DMS 273 (cell line): ENCODE results near the gene CTNNBIP1.

Experiments used
- DNase-seq: peaks from one replicate; lab custom pipeline; 2025; ENCODE audit not compliant: unreplicated experiment; lab: John Stamatoyannopoulos, UW

Gene CTNNBIP1

GRCh38 chr1:9881838-9882249, 28.2 kb downstream of the CTNNBIP1 start:
- no peak for DNase-seq

DNA sequence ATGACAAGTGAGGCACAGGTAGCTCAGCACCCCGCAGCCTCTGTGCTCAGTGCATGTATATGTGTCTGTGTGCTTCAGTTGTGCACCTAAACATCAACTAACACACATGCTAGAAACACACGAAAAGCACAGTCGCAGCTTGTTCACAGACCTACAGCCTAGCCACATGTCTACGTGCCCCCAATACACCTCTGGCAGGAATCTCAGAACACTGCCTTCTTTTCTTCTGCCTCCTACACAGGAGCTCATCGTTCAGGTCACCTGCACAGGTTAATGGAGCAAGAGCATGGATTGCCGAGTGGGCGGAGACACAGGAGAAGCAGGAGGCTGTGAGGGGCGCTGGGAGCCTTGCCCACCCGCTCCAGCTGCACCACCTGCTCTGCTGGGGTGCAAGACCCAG, 31.7 kb downstream of the CTNNBIP1 start:
- no peak for DNase-seq

- no peak for DNase-seq
These were observed 32.1 kb downstream of the CTNNBIP1 start for GRCh38 chr1:9877962-9878361.

GRCh38 chr1:9875636-9876000, 34.5 kb downstream of the CTNNBIP1 start:
- no peak for DNase-seq

- DNase-seq = peak; percentile 88
These were observed 35.0 kb downstream of the CTNNBIP1 start for GRCh38 chr1:9874959-9875635.

DNA sequence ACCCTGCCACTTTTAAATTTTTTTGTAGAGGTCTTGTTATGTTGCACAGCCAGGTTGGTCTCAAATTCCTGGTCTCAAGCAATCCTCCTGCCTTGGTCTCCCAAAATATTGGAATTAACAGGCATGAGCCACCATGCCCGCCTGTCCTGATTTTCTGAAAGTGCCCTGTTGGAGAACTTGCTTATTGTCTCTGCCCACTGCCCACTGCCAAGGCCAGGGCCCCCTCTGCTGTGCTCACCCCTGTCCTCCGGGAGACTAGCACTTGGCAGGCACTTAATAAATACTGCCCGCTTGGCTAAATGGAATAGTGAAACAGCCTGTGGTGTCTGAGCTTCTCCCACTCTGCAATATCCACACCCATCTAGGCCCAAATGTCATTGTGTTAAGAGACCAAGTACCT, 35.7 kb downstream of the CTNNBIP1 start:
- no peak for DNase-seq

- no peak for DNase-seq
These were observed 36.1 kb downstream of the CTNNBIP1 start for GRCh38 chr1:9873992-9874391.

DNA sequence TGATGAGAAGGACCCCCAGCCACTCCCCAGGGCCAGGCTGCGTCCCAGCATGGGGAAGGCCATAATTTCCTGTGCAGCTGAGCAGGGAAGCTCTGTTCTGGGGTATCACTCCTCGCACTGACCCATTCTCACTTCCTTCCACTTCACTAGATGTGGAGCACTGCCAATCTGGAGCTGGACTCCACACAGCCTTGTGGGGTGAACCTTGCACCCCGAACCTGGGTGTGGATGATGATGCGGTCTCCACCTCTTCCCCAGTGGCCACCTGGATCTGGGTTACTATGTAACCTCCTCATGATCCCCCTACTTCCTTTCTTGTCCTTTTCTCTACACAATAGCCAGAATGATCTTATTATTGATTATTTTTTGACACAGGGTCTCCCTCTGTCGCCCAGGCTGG, 36.7 kb downstream of the CTNNBIP1 start:
- DNase-seq = no peak

DNA sequence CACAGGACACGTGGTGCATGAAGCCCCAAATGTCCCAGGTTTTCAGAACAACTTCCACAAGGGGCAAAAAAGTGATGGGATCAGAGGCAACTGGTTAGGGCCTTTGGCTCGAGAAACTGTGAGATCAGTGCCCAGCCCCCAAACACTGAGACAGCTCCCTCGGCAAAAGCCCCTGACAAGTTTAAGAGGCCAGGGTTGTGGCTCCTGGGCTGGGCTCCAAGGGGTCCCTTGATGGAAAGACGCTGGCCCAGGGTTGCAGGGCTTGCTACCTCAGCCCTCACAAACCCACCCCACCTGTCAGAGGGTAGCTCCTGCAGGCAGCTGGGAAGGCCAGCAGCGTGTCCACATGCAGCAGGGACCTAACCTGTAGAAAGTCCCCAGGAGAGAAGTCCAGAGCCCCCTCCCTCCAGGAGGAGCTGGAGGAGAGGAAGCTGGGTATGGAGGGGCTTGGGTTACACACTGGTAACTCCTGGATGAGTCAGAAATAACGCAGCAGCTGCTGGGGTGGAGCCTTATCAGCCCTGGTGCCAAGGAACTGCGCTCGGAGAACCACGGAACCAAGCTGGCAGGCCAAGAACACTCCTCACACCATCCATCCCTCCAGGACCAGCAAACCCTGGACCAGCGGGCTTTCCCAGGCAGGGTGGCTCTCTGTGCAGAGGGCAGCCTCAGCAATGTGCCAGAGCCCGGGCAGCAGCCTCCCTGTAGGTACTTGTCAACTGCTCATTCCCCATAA, 37.5 kb downstream of the CTNNBIP1 start:
- peak; percentile 96 for DNase-seq

- peak; percentile 56 for DNase-seq
These were observed 38.2 kb downstream of the CTNNBIP1 start for GRCh38 chr1:9871707-9872425.

DNA sequence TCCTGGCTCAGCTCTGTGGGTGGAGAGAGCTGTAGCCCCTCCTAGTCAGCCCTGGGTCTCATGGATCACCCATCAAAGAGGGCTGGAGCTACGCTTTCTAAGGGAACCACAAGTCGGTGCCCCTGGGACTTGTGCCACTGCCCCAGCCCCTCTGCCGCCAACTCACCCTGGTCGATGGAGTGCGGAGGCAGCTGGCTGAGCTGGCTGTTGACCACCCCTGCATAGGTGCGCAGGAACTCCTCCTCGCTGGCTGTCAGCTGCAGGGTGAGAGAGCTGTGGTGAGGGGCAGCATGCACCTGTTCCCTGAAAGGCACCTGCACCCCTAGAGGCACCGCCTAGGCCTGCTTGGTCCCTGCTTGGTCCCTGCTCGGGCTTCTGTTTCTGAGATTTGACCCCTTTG, 39.0 kb downstream of the CTNNBIP1 start:
- no peak for DNase-seq

DNA sequence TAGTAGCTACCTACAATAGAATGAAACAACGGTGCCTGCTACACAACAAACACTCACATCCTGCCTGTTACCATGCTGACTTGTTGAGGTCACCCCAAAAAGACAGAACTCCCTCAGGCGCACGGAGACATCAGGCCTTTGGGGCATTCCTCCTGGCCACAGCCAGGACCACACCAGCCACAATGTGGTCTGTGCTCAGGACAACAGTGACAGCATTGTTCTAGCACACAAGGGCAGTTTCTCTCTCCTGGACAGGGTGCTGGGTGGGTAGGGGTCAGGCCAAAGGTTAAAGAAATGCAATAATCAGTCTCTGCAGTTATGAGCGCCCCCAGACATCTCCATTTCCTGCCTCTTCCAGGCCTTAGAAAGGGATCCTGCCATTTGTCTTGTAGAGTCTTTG, 39.5 kb downstream of the CTNNBIP1 start:
- DNase-seq = no peak

GRCh38 chr1:9869831-9870251, 40.2 kb downstream of the CTNNBIP1 start:
- DNase-seq = no peak

DNA sequence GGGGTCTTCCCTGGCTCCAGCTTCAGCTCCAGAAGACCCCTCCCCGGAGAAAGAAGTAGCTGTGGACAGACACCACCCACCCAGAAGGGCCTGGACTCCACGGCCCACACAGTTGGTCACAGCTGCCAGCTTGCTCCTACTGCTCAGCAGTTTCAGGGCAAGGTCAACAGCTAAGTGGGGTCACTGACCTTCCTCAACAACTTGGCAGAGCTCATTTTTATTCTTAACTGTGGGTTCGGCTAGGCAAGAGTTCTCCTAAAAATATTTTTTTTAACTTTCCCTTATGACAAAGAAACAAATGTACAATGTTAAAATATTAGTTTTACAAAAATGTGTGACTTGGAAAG, 41.9 kb downstream of the CTNNBIP1 start:
- no peak for DNase-seq

DNA sequence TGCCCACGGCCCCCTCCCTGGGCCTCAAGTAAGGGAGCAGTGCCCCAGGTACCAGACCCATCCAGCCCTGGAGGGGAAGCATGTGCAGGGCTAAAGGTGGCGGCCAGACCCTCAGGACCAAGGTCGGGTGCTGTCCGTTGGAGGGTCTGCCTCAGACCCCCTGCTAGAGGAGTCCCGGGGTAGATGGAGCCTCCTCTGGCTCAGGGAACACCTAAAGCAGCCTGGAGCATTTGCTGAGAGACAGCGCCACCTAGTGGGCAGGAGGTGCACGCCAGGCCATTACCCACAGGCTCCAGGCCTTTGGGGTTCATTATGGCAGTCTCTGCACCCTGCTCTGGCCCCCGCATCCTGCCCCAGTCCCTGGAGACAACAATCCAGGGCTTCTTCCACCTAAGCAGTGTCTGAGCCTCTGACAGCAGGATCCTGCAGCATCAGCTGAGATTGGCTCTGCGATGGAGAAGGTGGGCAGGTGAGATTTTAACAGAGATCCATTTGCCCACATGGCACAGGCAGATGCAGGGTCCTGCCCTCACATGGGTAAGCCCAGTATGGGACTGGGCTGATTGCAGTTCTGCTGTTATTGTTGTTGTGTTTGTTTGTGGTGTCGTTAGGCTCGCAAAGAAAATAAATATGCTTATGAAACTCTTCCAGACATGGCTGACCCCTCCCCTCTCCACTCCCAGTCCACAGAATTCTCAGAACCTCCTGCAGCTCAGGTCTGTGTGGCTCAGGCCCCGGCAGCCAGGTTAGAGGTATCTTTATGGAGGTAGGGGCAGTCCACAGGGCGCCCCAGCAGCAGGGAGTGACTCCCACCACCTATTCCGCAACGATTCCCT, 42.4 kb downstream of the CTNNBIP1 start:
- DNase-seq = peak; percentile 88

DNA sequence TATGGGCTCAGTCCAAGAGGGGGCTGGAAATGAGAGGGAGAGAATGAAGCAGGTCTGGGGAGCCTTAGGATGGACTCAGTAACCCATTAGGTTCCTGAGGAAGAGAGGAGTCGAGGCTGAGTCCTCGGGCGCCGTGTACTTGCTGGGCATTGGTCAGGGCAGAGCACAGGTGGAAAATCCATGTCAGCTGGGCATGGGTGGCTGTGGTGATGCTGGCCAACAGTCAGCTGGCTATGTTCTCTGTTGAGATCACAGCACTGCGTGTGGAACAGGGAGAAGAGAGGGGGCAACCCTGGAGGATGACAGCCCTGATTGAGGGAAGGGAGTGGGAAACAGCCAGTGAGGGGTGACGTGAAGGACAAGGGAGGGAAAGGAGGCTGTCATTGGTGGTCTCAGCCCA, 43.2 kb downstream of the CTNNBIP1 start:
- DNase-seq = no peak

DNA sequence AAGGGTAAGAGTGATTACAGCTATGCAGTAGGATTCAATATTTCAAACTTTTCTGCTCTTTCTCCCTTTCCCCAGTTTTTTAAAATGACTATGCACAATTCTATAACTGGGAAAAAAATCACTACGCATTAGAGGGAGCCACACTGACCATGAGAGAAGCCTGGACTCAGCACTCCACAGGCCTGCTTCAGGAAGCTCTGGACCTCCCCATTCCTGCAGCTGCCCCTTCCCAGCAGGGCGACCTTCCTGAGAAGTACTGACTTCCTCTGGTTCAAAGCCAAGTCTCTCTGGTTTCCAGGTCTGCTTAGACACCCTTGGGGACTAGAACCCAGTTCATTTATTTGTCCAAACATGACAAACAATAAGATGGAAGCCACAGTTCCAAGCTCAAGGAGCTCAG, 44.3 kb downstream of the CTNNBIP1 start:
- DNase-seq = no peak

- peak; percentile 24 for DNase-seq
These were observed 46.7 kb downstream of the CTNNBIP1 start for GRCh38 chr1:9863371-9863770.

- peak; percentile 83 for DNase-seq
These were observed 48.7 kb downstream of the CTNNBIP1 start for GRCh38 chr1:9861360-9861759.

DNA sequence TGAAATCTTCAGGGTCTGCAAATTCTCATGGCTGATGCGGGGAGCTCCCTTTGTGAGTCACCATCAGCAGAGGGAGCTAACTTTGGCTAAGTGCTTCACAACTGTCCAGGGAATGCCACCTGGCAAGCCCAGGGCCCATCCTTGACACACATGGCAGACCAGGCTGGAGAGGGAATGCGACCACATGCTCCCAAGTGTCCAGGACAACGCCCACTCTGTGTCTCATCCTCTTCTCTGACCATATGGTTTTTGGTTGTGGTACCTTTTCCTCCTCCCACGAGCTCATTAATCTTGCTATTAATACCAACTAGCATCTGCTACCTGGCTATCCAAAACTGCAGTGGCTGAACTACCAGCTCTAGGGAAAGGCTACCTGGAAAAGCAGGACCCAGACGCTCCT, 49.2 kb downstream of the CTNNBIP1 start:
- peak; percentile 78 for DNase-seq

DNA sequence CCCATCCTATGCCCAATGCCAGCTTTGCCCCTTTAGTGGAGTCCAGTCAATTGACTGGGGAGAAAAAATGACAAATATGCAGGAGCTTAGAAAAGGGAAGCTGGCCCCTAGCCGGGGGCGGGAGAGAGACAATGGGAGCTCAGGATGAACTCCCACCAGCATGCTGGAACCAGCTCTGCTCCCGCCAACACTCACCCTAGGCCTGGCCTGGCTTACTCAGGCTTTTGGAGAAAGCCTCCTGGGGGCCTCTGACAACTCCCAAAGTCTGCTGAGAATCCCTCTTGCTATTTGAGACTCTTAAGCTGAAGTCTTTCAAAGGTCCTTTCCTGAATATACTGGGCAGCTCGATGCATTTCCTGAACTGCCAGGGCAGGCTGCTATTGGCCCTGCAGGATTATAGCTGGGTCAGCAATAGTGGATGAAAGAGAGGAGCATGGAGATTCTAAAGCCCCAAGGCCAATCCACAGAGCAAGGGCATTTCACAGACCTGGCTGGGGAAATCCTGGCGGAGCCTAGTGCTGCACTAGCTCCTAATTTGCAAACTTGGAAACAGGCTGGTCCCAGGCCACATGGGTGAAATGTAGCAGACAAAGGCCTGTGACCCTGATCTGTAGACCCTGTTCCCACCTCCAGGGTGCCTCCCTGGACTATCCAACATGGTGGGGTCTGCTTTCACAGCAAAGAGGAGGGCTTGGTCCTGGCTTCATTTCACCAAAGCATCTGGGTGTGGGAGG, 50.6 kb downstream of the CTNNBIP1 start:
- DNase-seq = no peak
